HG03442 (cell line): Measurements from ENCODE around the gene SLC17A1.
"Not testable (repeated sequence)": the region's sequence is repeated elsewhere in the genome, so short reads cannot be mapped to it uniquely, and the experiment has no call there.

Experiments
- ATAC-seq: cut with Tn5 transposase; IDR thresholded peaks from one replicate; pipeline ENCODE4 v1.9.1; 2021; ENCODE audit warnings: mild to moderate bottlenecking, moderate library complexity; ENCODE audit not compliant: unreplicated experiment

Gene SLC17A1

GRCh38 chr6:25757936-25758642 lies 73.8 kb downstream of the SLC17A1 start:
- ATAC-seq, result no peak

- no peak for ATAC-seq
Measured at GRCh38 chr6:25756382-25757363, 75.2 kb downstream of the SLC17A1 start.

GRCh38 chr6:25755483-25755882 lies 76.4 kb downstream of the SLC17A1 start:
- ATAC-seq, result no peak

GRCh38 chr6:25754535-25754934 lies 77.3 kb downstream of the SLC17A1 start, which contains the start of gene SLC17A4:
TSS of gene SLC17A4 (plus strand) at chr6:25754742. CDS start at chr6:25761963, 7,221 bp downstream.
- ATAC-seq, result no peak

GRCh38 chr6:25753079-25753478 lies 78.8 kb downstream of the SLC17A1 start:
- no peak for ATAC-seq

DNA sequence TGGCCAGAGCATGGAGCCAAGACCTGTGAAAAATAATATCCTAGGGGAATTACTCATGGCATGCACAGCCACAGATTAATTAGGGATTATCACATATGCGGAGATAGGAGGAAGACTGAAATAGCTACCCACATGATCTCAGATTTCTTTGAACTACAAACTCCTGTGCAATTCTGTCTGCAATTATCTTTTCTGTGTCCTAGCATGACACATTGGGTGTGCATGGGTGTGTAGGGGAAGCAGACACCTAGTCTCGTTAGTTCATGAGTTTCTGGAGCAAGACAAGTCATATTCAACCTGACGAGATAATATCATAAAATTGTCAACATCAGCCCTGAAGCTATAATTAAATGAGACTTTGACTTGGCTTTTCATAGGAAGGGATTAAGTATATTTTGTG lies 80.9 kb downstream of the SLC17A1 start:
- no peak for ATAC-seq

DNA sequence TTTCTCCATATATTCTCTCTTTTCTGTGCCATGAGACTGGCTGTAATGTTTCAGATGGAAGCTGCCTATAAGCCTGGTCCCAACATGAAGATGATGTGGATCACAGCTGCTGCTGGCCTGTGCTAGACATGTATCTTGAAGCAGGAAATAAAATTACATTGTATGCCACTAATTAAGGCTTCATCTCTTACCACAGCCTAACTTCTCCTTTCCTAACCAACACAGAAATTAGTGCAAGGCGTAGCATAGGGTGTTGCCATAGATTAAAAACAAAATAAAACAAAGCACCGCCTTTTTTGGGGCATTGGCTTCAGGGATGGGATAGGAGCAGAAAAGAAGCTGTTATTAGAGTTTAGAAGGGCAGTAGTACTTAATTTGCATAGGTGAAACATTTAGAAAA lies 82.0 kb downstream of the SLC17A1 start:
- no peak for ATAC-seq

GRCh38 chr6:25748601-25749517 lies 83.0 kb downstream of the SLC17A1 start:
- ATAC-seq, result not testable (repeated sequence)

- no peak for ATAC-seq
Measured at GRCh38 chr6:25748049-25748448, 83.8 kb downstream of the SLC17A1 start.

GRCh38 chr6:25747477-25747876 lies 84.4 kb downstream of the SLC17A1 start:
- no peak for ATAC-seq

DNA sequence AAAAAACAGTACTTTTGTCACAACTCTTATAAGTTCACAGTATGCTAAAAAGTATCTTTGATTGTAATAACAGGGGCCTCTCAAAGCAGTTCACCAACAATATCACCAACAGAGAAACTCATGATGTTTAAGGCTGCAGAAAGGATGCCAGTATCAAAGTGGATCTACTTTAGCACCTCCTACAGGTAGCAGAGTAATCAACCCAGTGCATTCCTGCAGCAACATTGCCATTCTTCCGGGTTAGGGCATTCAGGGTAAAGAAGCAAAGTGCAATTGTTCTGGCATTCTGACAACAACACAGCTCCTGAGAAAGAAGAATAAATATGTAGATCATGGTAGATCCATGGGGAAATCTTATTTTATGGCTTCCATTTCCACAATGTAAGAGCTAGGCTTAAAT lies 84.9 kb downstream of the SLC17A1 start:
- ATAC-seq, result no peak

GRCh38 chr6:25745836-25746235 lies 86.0 kb downstream of the SLC17A1 start:
- ATAC-seq, result no peak

GRCh38 chr6:25743868-25744267 lies 88.0 kb downstream of the SLC17A1 start:
- ATAC-seq, result no peak

GRCh38 chr6:25735261-25735660 lies 96.6 kb downstream of the SLC17A1 start:
- ATAC-seq, result no peak
